ENCODE measurements around the gene ATP2B1. TPM values are rescaled to one million over a fixed set of nuclear protein-coding genes. Genes with fewer than 3 reads are reported as not detected.

The ATP2B1 gene
- polyA plus RNA-seq, 2 of the 4 experiments (the other 2 are of a cell fraction) = 52.7 to 132 TPM

- no peak for TF ChIP-seq MAX (IDR thresholded peaks at IDR 0.05)
- no peak for TF ChIP-seq TP53 (CRISPR knock-in tag; IDR thresholded peaks at IDR 0.05)
- no peak for TF ChIP-seq USF2 (IDR thresholded peaks at IDR 0.05)
- TF ChIP-seq NPAS2 (CRISPR knock-in tag; IDR thresholded peaks at IDR 0.05; ENCODE audit: borderline replicate concordance) = no peak
- no peak for TF ChIP-seq PHF8 (IDR thresholded peaks at IDR 0.05; ENCODE audit: borderline replicate concordance, low read depth)
These were observed 9.3 kb upstream of the ATP2B1 start (continued) for GRCh38 chr12:89717759-89718523.

GRCh38 chr12:89712706-89713105, 4.1 kb upstream of the ATP2B1 start:
- ATAC-seq (no peak), FAIRE-seq (no peak), DNase-seq (ENCODE audit: low read depth in 1 of 2, low spot score in 1 of 2) (no peak)
- no peak overlapping the region for H3K4me3 ChIP-seq
- 86% methylated on average over 3 of the region's 3 CpGs for WGBS (ENCODE audit: missing lambda C conversion rate)
- ChIA-PET CTCF (interaction anchor here (1.0 kb wide), 1 partner anchor 13 kb away, joined by 3 read pairs; no protein-coding TSS in a partner anchor), POLR2A (no interaction called here)
- H3K27ac ChIP-seq = no peak overlapping the region
- H3K4me2 ChIP-seq = no peak overlapping the region
- H3K9me3 ChIP-seq = no peaks in the 10 kb centered on the region; the same call in 2 of the 3 replicates
- H3K4me1 ChIP-seq = peaks cover 7% of the 10 kb centered on the region; the same call in 1 of the 3 replicates
- TF ChIP-seq RAD21 (conservative IDR thresholded peaks at IDR 0.05 in 1 of 2, IDR thresholded peaks at IDR 0.05 in 1 of 2) (no peak), NFE2L2 (conservative IDR thresholded peaks at IDR 0.05; ENCODE audit: low read length) (no peak), MAFK (IDR thresholded peaks at IDR 0.05; ENCODE audit: partially characterized antibody) (no peak), FOSB (CRISPR knock-in tag; IDR thresholded peaks at IDR 0.05) (no peak), EP300 (IDR thresholded peaks at IDR 0.05) (no peak), KDM5A (IDR thresholded peaks at IDR 0.05) (no peak), REST (IDR thresholded peaks at IDR 0.05) (no peak), USF2 (IDR thresholded peaks at IDR 0.05) (no peak), CBX8 (IDR thresholded peaks at IDR 0.05) (no peak), SMC3 (IDR thresholded peaks at IDR 0.05) (no peak), ZSCAN20 (CRISPR knock-in tag; IDR thresholded peaks at IDR 0.05) (no peak), FOXS1 (CRISPR knock-in tag; IDR thresholded peaks at IDR 0.05) (no peak), GATA3 (IDR thresholded peaks at IDR 0.05; ENCODE audit: borderline replicate concordance) (no peak), RNF2 (IDR thresholded peaks at IDR 0.05; ENCODE audit: borderline replicate concordance, low read depth) (no peak), TP53 (CRISPR knock-in tag; IDR thresholded peaks at IDR 0.05) (no peak), FOSL2 (IDR thresholded peaks at IDR 0.05) (no peak), FOSL2 (CRISPR knock-in tag; IDR thresholded peaks at IDR 0.05) (no peak), MYC (IDR thresholded peaks at IDR 0.05; ENCODE audit: borderline replicate concordance, low read length) (no peak)
- TF ChIP-seq, protein P1, sequence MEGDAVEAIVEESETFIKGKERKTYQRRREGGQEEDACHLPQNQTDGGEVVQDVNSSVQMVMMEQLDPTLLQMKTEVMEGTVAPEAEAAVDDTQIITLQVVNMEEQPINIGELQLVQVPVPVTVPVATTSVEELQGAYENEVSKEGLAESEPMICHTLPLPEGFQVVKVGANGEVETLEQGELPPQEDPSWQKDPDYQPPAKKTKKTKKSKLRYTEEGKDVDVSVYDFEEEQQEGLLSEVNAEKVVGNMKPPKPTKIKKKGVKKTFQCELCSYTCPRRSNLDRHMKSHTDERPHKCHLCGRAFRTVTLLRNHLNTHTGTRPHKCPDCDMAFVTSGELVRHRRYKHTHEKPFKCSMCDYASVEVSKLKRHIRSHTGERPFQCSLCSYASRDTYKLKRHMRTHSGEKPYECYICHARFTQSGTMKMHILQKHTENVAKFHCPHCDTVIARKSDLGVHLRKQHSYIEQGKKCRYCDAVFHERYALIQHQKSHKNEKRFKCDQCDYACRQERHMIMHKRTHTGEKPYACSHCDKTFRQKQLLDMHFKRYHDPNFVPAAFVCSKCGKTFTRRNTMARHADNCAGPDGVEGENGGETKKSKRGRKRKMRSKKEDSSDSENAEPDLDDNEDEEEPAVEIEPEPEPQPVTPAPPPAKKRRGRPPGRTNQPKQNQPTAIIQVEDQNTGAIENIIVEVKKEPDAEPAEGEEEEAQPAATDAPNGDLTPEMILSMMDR (IDR thresholded peaks at IDR 0.05) = no peak
